Measurements from ENCODE around the gene IRGC. TPM values are rescaled to one million over a fixed set of nuclear protein-coding genes. Genes with fewer than 3 reads are reported as not detected.

The IRGC gene
- total and polyA plus RNA-seq, 2 experiments from 2014 or later = not detected

GRCh38 chr19:43692385-43692784 lies 23.5 kb upstream of the IRGC start:
- H3K4me1 ChIP-seq (ENCODE audit: low read depth) = no peaks in the 10 kb centered on the region
- no peaks in the 10 kb centered on the region for H3K9me3 ChIP-seq (ENCODE audit: low read depth)

GRCh38 chr19:43692877-43693276 lies 23.0 kb upstream of the IRGC start:
- no peak overlapping the region for H3K4me3 ChIP-seq
- H3K27me3 ChIP-seq = no peaks in the 10 kb centered on the region
- no peaks in the 10 kb centered on the region for H3K36me3 ChIP-seq
- no peaks in the 10 kb centered on the region for H3K4me1 ChIP-seq (ENCODE audit: low read depth)
- TF ChIP-seq, protein P1, sequence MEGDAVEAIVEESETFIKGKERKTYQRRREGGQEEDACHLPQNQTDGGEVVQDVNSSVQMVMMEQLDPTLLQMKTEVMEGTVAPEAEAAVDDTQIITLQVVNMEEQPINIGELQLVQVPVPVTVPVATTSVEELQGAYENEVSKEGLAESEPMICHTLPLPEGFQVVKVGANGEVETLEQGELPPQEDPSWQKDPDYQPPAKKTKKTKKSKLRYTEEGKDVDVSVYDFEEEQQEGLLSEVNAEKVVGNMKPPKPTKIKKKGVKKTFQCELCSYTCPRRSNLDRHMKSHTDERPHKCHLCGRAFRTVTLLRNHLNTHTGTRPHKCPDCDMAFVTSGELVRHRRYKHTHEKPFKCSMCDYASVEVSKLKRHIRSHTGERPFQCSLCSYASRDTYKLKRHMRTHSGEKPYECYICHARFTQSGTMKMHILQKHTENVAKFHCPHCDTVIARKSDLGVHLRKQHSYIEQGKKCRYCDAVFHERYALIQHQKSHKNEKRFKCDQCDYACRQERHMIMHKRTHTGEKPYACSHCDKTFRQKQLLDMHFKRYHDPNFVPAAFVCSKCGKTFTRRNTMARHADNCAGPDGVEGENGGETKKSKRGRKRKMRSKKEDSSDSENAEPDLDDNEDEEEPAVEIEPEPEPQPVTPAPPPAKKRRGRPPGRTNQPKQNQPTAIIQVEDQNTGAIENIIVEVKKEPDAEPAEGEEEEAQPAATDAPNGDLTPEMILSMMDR (IDR thresholded peaks at IDR 0.05; ENCODE audit: low read depth, low read length) = no peak
- DNase-seq (ENCODE audit: low read depth in 1 of 2, low spot score in 1 of 2) = no peak
- H3K27ac ChIP-seq = no peak overlapping the region
- no peaks in the 10 kb centered on the region for H3K9me3 ChIP-seq (ENCODE audit: low read depth)

More at GRCh38 chr19:43692385-43692784, 23.5 kb upstream of the IRGC start:
- Histone ChIP-seq H3K4me3 (no peak overlapping the region), H3K36me3 (no peaks in the 10 kb centered on the region), H3K27ac (no peak overlapping the region), H3K27me3 (no peaks in the 10 kb centered on the region)
- no peak for DNase-seq (ENCODE audit: low read depth in 1 of 2, low spot score in 1 of 2)
- TF ChIP-seq, protein P1 (IDR thresholded peaks at IDR 0.05; ENCODE audit: low read depth, low read length) = no peak

DNA sequence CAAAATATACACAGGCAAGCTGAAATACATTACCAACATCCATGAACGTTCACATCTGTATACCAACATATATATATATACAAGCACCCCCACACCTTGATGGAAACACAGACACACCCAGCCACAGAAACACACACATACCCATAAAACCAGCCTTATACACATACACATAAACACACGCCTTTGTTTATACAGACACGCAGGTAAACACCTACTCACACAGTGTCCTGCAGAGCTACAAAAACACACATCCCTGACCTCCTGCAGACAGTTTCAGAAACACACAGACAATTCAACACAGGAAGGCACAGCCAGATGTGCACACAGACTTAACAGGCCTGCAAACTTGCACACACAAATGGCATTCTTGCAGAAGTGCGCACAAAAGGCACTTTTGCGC lies 21.3 kb upstream of the IRGC start:
- no peak for DNase-seq (ENCODE audit: low read depth in 1 of 2, low spot score in 1 of 2)
- H3K4me1 ChIP-seq (ENCODE audit: low read depth) = no peaks in the 10 kb centered on the region
- H3K27ac ChIP-seq = no peak overlapping the region
- TF ChIP-seq, protein P1 (IDR thresholded peaks at IDR 0.05; ENCODE audit: low read depth, low read length) = no peak
- no peak overlapping the region for H3K4me3 ChIP-seq
- peaks cover 5% of the 10 kb centered on the region for H3K27me3 ChIP-seq
- H3K9me3 ChIP-seq (ENCODE audit: low read depth) = no peaks in the 10 kb centered on the region
- no peaks in the 10 kb centered on the region for H3K36me3 ChIP-seq

DNA sequence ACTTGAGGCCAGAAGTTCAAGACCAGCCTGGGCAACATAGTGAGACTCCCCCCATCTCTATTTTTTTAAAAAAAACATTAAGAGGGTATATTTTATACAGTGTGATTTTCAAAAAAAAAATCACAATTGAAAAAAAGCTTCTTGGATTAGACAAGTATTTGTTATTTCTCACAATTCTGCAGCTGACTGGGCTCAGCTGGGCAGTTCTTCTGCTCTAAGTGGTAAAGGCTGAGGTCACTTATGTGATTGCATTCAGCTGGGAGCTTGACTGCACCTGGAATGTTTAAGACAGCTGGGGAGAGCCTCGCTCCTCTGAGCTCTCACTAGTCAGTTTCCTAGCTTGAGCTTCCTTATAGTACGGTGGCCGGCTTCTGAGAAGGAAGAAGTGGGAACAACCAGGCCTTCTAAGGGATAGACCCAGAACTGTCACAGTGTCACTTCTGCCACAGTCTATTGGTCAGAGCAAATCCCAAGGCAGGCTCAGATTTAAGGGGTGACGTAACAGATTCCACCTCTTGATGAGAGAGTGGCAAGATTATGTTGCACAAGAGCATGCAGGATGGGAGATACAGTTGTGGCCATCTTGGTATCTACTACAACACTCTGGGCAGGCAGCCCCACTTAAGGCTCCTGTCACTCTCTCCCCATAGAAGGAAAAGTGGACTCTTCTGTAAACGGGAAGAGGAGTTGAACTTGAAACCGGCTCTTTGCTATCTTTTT lies 19.7 kb upstream of the IRGC start:
- H3K27ac ChIP-seq = no peak overlapping the region
- no peak for DNase-seq (ENCODE audit: low read depth in 1 of 2, low spot score in 1 of 2)
- H3K27me3 ChIP-seq = peaks cover 8% of the 10 kb centered on the region
- TF ChIP-seq, protein P1 (IDR thresholded peaks at IDR 0.05; ENCODE audit: low read depth, low read length) = no peak
- no peaks in the 10 kb centered on the region for H3K9me3 ChIP-seq (ENCODE audit: low read depth)
- H3K36me3 ChIP-seq = no peaks in the 10 kb centered on the region
- no peak overlapping the region for H3K4me3 ChIP-seq
- no peaks in the 10 kb centered on the region for H3K4me1 ChIP-seq (ENCODE audit: low read depth)

DNA sequence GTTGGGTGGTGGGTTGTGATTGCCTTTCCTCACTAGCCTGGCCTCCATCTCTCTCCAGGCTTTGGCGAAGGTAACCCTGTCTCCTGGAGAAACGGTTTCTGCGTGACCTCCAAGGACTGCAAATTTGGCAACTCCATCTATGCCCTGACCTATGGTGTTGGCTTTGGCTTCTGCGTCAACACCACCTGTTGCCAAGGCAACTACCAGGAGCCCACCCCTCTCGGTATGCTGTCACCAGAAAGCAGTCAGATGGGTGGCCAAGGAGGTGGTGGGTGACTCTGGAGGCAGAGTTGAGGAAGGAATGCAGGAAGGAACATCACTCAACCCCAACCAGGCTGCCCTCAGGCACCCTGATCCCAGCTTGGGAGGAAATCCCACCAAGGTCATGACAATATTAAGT lies 18.6 kb upstream of the IRGC start:
- H3K27me3 ChIP-seq = peaks cover 8% of the 10 kb centered on the region
- TF ChIP-seq, protein P1 (IDR thresholded peaks at IDR 0.05; ENCODE audit: low read depth, low read length) = no peak
- H3K4me3 ChIP-seq = no peak overlapping the region
- H3K36me3 ChIP-seq = no peaks in the 10 kb centered on the region
- H3K9me3 ChIP-seq (ENCODE audit: low read depth) = no peaks in the 10 kb centered on the region
- DNase-seq (ENCODE audit: low read depth in 1 of 2, low spot score in 1 of 2) = no peak
- no peak overlapping the region for H3K27ac ChIP-seq
- no peaks in the 10 kb centered on the region for H3K4me1 ChIP-seq (ENCODE audit: low read depth)

All from cardiac muscle cell (in vitro differentiated cells and primary cell).